DND-41 (cell line): Measurements from ENCODE around the gene DAD1.

ENCODE experiments used
- EZH2 ChIP-seq: IDR thresholded peaks from 3 replicates; pipeline ENCODE4 v1.6.1; 2012; ENCODE audit warnings: borderline replicate concordance, low read depth, mild to moderate bottlenecking, moderate library complexity, low read length, inconsistent platforms; ENCODE audit not compliant: severe bottlenecking
- TF ChIP-seq, protein P1 (sequence below): IDR thresholded peaks from 2 replicates; pipeline ENCODE4 v1.5.1; 2012; ENCODE audit warnings: borderline replicate concordance, low read length, moderate library complexity, mild to moderate bottlenecking; ENCODE audit not compliant: poor library complexity, severe bottlenecking; ENCODE audit errors: extremely low read depth

DNA sequence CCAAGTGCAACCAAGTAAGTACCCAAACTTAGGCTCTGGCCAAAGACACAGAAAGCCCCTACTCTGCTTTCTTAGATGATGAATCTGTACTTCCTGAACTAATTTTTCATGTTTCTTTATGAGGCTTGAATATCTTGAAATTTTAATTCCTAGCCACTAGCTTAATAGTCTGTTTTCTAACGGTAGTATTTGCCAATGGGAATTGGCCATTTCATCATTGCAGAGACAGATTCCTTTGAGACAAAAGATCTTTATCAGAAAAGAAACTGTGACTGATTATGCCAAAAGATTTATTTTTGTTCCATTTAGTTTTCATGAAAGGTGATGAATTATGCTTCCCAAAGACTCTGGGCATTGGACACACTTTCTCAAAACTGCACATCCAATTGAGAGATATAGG is 48.7 kb downstream of the DAD1 start:
- TF ChIP-seq, protein P1, sequence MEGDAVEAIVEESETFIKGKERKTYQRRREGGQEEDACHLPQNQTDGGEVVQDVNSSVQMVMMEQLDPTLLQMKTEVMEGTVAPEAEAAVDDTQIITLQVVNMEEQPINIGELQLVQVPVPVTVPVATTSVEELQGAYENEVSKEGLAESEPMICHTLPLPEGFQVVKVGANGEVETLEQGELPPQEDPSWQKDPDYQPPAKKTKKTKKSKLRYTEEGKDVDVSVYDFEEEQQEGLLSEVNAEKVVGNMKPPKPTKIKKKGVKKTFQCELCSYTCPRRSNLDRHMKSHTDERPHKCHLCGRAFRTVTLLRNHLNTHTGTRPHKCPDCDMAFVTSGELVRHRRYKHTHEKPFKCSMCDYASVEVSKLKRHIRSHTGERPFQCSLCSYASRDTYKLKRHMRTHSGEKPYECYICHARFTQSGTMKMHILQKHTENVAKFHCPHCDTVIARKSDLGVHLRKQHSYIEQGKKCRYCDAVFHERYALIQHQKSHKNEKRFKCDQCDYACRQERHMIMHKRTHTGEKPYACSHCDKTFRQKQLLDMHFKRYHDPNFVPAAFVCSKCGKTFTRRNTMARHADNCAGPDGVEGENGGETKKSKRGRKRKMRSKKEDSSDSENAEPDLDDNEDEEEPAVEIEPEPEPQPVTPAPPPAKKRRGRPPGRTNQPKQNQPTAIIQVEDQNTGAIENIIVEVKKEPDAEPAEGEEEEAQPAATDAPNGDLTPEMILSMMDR, result no peak
- no peak for TF ChIP-seq EZH2
